Lower lobe of right lung (tissue), 2 donors: ENCODE measurements around the gene PMS1. TPM values are rescaled to one million over a fixed set of nuclear protein-coding genes. Genes with fewer than 3 reads are reported as not detected.

ENCODE experiments used
- ATAC-seq, 2 donors: fragments of 200-7000 bp; cut with Tn5 transposase; one replicate each; pipeline ENCODE4 v1.9.1; 2020 to 2022; ENCODE audit warnings: mild to moderate bottlenecking in 2 of 2, moderate library complexity in 2 of 2
- DNase-seq: peaks from one replicate; pipeline ENCODE4 v3.0.0-alpha.2; 2020
- H3K27ac ChIP-seq: fragments of 200-600 bp; one replicate; pipeline ENCODE4 v1.8.0; 2022
- H3K27me3 ChIP-seq: fragments of 200-600 bp; one replicate; pipeline ENCODE4 v1.8.0; 2022; ENCODE audit warnings: low read depth
- H3K36me3 ChIP-seq: fragments of 200-600 bp; one replicate; pipeline ENCODE4 v1.8.0; 2022; ENCODE audit warnings: mild to moderate bottlenecking
- H3K4me1 ChIP-seq: fragments of 200-600 bp; one replicate; pipeline ENCODE4 v1.8.0; 2022
- H3K4me3 ChIP-seq: fragments of 200-600 bp; one replicate; pipeline ENCODE4 v1.8.0; 2022; ENCODE audit warnings: mild to moderate bottlenecking
- H3K9me3 ChIP-seq: fragments of 200-600 bp; one replicate; pipeline ENCODE4 v1.8.0; 2022
- CTCF ChIP-seq: fragments of 200-600 bp; IDR thresholded peaks from one replicate; pipeline ENCODE4 v1.8.0; 2022; ENCODE audit warnings: antibody characterized with exemption, mild to moderate bottlenecking
- intact Hi-C: fragments of 100-400 bp; cut with DNase I; formaldehyde crosslinking; loops from one replicate; pipeline ENCODE4 v1.11.0; 2022
- total RNA-seq: library from RNA; stranded (reverse); fragmentation: NEBNext Ultra II Directional; extraction: Animal tissue kit (Norgen Biotek cat#: 25700); gene quantifications from one replicate; pipeline ENCODE4 v1.2.1, GENCODE V29; 2021
- donor health status: DM: no; HTN: yes; CAD: no; lungs with severe emphysema.

PMS1 gene
- total RNA-seq, 1 donor from 2014 or later, result 21.7 TPM

GRCh38 chr2:189899101-189899500 lies 114.9 kb downstream of the PMS1 start:
- Histone ChIP-seq H3K36me3 (no peaks in the 10 kb centered on the region), H3K4me3 (no peak overlapping the region), H3K27me3 (no peaks in the 10 kb centered on the region), H3K4me1 (no peaks in the 10 kb centered on the region), H3K9me3 (no peaks in the 10 kb centered on the region), H3K27ac (no peak overlapping the region)
- DNase-seq, result no peak
- no peak for ATAC-seq
- TF ChIP-seq CTCF, result no peak
- intact Hi-C loops, result no loop called here

- ATAC-seq (no peak), DNase-seq (no peak)
- no peak for TF ChIP-seq CTCF
- H3K4me1 ChIP-seq, result no peaks in the 10 kb centered on the region
- H3K4me3 ChIP-seq, result no peak overlapping the region
- intact Hi-C loops, result no loop called here
- H3K27me3 ChIP-seq, result no peaks in the 10 kb centered on the region
- H3K9me3 ChIP-seq, result no peaks in the 10 kb centered on the region
- H3K27ac ChIP-seq, result no peak overlapping the region
- no peaks in the 10 kb centered on the region for H3K36me3 ChIP-seq
These were observed 116.5 kb downstream of the PMS1 start for GRCh38 chr2:189900726-189901125.

GRCh38 chr2:189901664-189902063 lies 117.4 kb downstream of the PMS1 start:
- DNase-seq, result no peak
- no peaks in the 10 kb centered on the region for H3K36me3 ChIP-seq
- ATAC-seq, result no peak
- no peak for TF ChIP-seq CTCF
- no peak overlapping the region for H3K27ac ChIP-seq
- no peaks in the 10 kb centered on the region for H3K27me3 ChIP-seq
- no peaks in the 10 kb centered on the region for H3K4me1 ChIP-seq
- intact Hi-C loops, result no loop called here
- no peak overlapping the region for H3K4me3 ChIP-seq
- no peaks in the 10 kb centered on the region for H3K9me3 ChIP-seq

GRCh38 chr2:189913821-189914220 lies 129.6 kb downstream of the PMS1 start:
- H3K9me3 ChIP-seq, result no peaks in the 10 kb centered on the region
- ATAC-seq (no peak), DNase-seq (no peak)
- intact Hi-C loops, result no loop called here
- H3K4me3 ChIP-seq, result no peak overlapping the region
- H3K4me1 ChIP-seq, result no peaks in the 10 kb centered on the region
- H3K27me3 ChIP-seq, result no peaks in the 10 kb centered on the region
- no peak overlapping the region for H3K27ac ChIP-seq
- no peaks in the 10 kb centered on the region for H3K36me3 ChIP-seq
- no peak for TF ChIP-seq CTCF

- H3K4me1 ChIP-seq, result no peaks in the 10 kb centered on the region
- TF ChIP-seq CTCF, result no peak
- no peaks in the 10 kb centered on the region for H3K9me3 ChIP-seq
- intact Hi-C loops, result no loop called here
- no peaks in the 10 kb centered on the region for H3K36me3 ChIP-seq
- ATAC-seq, result no peak
- H3K27ac ChIP-seq, result no peak overlapping the region
- DNase-seq, result no peak
- no peaks in the 10 kb centered on the region for H3K27me3 ChIP-seq
- H3K4me3 ChIP-seq, result no peak overlapping the region
These were observed 132.4 kb downstream of the PMS1 start for GRCh38 chr2:189916651-189917050.

Other genes with a start within 250 kb of the PMS1 start
- gene SLC40A1, start 203.7 kb upstream of the PMS1 start, total RNA-seq, result 135 TPM
- gene ASNSD1, start 123.0 kb upstream of the PMS1 start, total RNA-seq, result 29.1 TPM
- gene ANKAR, start 109.8 kb upstream of the PMS1 start, total RNA-seq, result 10.3 TPM
- 7.9 TPM for gene OSGEPL1, start 21.7 kb upstream of the PMS1 start, total RNA-seq
- gene ORMDL1, start 111 bp upstream of the PMS1 start, total RNA-seq, result 69.2 TPM